HG03025 (cell line): ENCODE results near the gene TBC1D21.

Experiments used
- ATAC-seq: cut with Tn5 transposase; IDR thresholded peaks from one replicate; pipeline ENCODE4 v1.9.1; 2021; ENCODE audit warnings: mild to moderate bottlenecking, moderate library complexity; ENCODE audit not compliant: unreplicated experiment, low FRiP score

TBC1D21 gene

GRCh38 chr15:73873456-73873855 lies at the start of gene TBC1D21:
Gene TBC1D21, plus strand, starts transcription at chr15:73873564. Its CDS starts 146 bp downstream, at chr15:73873710.
- no peak for ATAC-seq

GRCh38 chr15:73826711-73827251 lies 46.6 kb upstream of the TBC1D21 start:
- no peak for ATAC-seq

GRCh38 chr15:73829523-73829922 lies 43.8 kb upstream of the TBC1D21 start:
- no peak for ATAC-seq

GRCh38 chr15:73832657-73833056 lies 40.7 kb upstream of the TBC1D21 start:
- ATAC-seq = no peak

- ATAC-seq = no peak
Measured at GRCh38 chr15:73836845-73837244, 36.5 kb upstream of the TBC1D21 start.

- ATAC-seq = no peak
Measured at GRCh38 chr15:73838831-73839426, 34.4 kb upstream of the TBC1D21 start.

GRCh38 chr15:73839699-73840377 lies 33.5 kb upstream of the TBC1D21 start:
- no peak for ATAC-seq

- no peak for ATAC-seq
Measured at GRCh38 chr15:73840771-73841170, 32.6 kb upstream of the TBC1D21 start.

- no peak for ATAC-seq
Measured at GRCh38 chr15:73841756-73842725, 31.3 kb upstream of the TBC1D21 start.

GRCh38 chr15:73843787-73844186 lies 29.6 kb upstream of the TBC1D21 start:
- no peak for ATAC-seq

- no peak for ATAC-seq
Measured at GRCh38 chr15:73844356-73844755, 29.0 kb upstream of the TBC1D21 start.

- ATAC-seq = no peak
Measured at GRCh38 chr15:73845507-73845906, 27.9 kb upstream of the TBC1D21 start.

- no peak for ATAC-seq
Measured at GRCh38 chr15:73845907-73846306, 27.5 kb upstream of the TBC1D21 start.

- no peak for ATAC-seq
Measured at GRCh38 chr15:73849641-73850040, 23.7 kb upstream of the TBC1D21 start.

GRCh38 chr15:73850228-73850627 lies 23.1 kb upstream of the TBC1D21 start:
- ATAC-seq = no peak

- ATAC-seq = no peak
Measured at GRCh38 chr15:73851689-73852088, 21.7 kb upstream of the TBC1D21 start.

- ATAC-seq = no peak
Measured at GRCh38 chr15:73852507-73852906, 20.9 kb upstream of the TBC1D21 start.

- ATAC-seq = no peak
Measured at GRCh38 chr15:73854265-73854664, 19.1 kb upstream of the TBC1D21 start.

- no peak for ATAC-seq
Measured at GRCh38 chr15:73856458-73857192, 16.7 kb upstream of the TBC1D21 start.

GRCh38 chr15:73857193-73857920 lies 16.0 kb upstream of the TBC1D21 start:
- ATAC-seq = no peak
